ENCODE results near the gene NCKAP5.
"Not testable (repeated sequence)": the region's sequence is repeated elsewhere in the genome, so short reads cannot be mapped to it uniquely, and the experiment has no call there.

GRCh38 chr2:133470446-133470845 lies 97.8 kb downstream of the NCKAP5 start:
- not testable (repeated sequence) for TF ChIP-seq CTCF (conservative IDR thresholded peaks at IDR 0.05); EZH2 (IDR thresholded peaks at IDR 0.05; ENCODE audit: low read depth)
